Germinal center (tissue), 1 donor: ENCODE data around the gene ATP11A.

Experiments
- DNase-seq: peaks from one replicate; pipeline ENCODE4 v3.0.0; 2012; ENCODE audit warnings: mixed read lengths, low spot score

The ATP11A gene

DNA sequence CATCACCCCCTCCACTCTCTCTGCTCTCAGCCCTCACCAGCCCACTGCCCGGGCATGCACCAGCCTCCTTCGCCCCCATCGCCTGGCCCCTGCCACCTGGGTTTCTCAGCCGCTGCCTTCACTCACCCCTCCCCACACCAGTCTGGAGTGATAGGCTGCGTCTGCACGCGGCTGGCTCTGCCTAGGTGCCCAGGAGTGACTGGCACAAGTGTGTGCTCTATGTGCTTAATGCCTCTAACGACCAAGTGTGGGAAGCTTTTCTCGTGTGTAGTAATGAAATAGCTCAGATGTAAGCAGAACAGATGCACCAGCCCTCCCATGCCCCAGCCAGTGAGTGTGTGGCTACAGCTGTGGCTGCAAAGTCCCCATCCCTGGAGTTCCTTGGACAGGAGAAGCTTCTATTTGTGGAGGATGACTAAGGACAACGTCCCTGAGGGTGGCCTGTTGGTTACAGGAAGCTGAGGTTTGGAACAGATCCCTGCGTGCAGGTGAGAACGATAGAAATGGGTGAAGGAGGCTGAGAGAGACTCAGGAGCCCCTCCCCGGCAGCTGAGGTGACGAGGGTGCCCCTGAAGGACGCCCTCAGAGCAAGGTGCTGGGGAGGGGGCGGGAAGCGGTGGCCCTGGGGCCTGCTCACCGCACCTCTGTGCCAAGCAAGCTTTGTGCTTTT lies 35.6 kb downstream of the ATP11A start:
- no peak for DNase-seq

DNA sequence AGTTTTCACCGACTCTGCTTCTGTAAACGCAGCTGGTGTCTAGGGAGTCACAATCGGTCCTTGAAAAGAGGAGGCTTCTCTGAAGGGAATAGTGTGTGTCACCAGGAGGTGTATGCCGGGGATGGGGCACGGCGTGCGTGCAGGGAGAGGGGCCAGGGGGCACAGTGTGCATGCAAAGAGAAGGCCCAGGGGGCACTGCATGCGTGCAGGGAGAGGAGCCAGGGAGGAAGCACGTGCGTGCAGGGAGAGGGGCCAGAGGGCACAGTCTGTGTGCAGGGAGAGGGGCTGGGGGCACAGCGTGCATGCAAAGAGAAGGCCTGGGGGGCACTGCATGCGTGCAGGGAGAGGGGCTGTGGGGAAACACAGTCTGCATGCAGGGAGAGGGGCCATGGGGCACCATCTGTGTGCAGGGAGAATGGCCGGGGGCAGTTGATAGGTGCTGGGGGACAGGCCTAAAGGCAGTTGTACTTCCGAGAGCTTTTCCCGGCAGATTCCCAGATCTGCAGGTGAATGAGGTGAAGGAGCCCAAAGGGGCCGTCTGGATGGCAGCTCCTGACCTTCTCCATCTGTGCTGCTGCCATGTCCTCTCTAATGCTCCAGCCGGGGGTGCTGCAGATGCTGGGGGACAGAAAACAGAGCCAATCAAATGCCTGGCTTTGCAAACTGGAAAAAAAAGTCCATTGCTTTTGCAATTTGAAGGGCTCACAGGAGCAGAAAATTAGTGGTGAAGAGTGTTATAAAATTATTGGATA lies 36.4 kb downstream of the ATP11A start:
- DNase-seq: no peak

GRCh38 chr13:112727581-112727980 lies 37.7 kb downstream of the ATP11A start:
- no peak for DNase-seq

- no peak for DNase-seq
Measured at GRCh38 chr13:112728375-112729126, 38.7 kb downstream of the ATP11A start.

DNA sequence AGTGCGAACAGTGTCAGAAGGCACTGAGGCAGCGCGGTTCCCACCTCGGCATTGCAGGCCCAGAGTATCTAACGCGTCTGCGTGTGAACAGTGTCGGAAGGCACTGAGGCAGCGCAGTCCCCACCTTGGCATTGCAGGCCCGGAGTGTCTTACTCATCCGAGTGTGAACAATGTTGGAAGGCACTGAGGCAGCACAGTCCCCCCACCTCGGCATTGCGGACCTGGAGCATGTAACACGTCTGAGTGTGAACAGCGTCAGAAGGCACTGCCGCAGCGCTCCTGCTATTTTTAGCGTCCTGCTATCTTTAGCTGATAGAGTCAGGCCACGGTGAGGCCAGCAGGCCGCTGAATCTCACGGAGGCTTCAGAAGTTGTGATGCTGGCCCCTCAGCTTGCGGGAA lies 39.6 kb downstream of the ATP11A start:
- DNase-seq: no peak

GRCh38 chr13:112730157-112730671 lies 40.4 kb downstream of the ATP11A start:
- no peak for DNase-seq

DNA sequence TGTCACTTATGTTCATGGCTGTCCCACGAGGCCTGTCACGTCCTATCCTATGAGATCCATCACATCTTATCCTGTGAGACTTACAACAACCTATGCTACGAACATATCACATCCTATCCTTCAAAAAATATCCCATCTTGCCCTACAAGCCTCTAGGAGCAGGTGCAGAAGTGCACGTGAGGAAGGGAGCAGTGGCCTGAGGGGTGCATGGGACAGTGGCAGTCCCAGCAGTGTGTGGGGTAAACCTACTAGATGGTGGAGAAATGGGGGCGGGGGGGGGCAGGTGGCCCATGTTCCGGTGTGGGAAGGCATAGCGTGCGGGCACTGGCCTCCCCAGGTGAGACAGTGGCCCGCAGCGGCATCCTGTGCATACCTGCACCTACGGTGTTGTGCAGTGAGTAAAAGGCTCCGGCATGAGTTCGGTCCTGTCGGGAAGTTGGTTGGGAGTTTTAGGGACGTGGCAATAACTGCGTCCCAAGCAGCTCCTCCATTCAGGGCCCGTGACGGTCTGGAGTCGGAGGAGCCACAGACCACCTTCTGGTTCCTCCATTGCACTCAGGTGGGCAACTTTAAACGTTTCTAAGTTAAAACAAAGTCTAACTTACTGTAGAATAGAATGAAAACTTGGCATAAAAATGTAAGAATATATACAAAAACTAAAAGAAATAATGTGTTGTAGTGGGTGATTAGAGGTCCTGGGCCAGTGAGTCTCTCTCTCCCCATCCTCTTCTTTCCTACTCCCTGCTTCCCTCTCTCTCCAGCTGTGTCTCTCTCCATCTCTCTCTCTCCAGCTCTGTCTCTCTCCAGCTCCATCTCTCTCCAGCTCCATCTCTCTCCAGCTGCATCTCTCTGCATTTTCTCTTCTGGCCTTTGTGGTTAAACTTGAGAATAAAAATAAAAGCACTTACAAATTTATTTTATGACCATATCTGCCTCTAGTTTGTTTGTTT lies 42.1 kb downstream of the ATP11A start:
- no peak for DNase-seq

DNA sequence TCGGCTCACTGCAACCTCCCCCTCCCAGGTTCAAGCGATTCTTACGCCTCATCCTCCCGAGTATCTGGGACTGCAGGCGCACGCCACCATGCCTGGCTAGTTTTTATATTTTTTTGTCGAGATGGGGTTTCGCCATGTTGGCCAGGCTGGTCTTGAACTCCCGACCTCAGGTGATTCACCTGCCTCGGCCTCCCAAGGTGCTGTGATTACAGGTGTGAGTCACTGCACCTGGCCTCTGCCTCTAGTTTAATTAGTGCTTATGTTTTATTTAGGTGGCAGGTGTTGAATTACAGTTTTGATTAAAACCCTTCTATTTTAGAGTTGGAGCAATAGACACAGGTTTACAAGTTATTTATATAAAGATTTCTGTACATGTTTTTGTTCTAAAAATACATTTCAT lies 42.8 kb downstream of the ATP11A start:
- DNase-seq: no peak

GRCh38 chr13:112733112-112733511 lies 43.3 kb downstream of the ATP11A start:
- DNase-seq: no peak

DNA sequence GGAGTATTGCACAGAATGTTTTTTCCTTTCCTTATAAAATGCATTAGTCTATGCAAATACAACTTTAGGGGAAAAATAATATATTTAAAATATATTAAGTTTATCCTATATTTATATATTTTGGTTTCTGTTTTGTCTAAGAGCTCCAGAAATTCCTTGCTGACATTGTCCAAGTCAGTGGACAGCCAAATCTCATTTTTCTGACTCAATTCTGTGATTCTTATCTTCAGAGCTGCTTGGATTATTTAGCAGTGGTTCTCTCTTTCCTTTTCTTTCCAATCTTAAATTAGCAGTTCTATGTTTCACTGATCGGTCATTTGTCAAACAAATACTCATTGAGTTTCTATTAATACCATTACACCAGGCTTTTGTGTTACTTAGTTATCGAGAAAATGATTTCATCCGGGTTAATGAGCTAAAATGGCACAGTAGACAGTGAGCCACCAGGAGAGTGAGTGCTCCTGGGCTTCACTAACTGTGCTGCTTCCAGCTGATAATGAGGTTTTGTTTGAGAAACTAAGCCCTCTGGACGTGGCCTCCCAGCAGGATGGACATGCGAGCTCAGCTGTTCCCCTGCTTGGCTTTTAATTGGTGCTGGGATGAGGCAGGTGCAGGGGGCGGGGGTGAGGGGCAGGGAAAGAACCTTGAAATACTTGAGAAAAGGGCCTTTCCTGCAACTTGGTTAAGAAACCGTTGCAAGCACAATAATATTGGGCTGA lies 44.0 kb downstream of the ATP11A start:
- DNase-seq: no peak

DNA sequence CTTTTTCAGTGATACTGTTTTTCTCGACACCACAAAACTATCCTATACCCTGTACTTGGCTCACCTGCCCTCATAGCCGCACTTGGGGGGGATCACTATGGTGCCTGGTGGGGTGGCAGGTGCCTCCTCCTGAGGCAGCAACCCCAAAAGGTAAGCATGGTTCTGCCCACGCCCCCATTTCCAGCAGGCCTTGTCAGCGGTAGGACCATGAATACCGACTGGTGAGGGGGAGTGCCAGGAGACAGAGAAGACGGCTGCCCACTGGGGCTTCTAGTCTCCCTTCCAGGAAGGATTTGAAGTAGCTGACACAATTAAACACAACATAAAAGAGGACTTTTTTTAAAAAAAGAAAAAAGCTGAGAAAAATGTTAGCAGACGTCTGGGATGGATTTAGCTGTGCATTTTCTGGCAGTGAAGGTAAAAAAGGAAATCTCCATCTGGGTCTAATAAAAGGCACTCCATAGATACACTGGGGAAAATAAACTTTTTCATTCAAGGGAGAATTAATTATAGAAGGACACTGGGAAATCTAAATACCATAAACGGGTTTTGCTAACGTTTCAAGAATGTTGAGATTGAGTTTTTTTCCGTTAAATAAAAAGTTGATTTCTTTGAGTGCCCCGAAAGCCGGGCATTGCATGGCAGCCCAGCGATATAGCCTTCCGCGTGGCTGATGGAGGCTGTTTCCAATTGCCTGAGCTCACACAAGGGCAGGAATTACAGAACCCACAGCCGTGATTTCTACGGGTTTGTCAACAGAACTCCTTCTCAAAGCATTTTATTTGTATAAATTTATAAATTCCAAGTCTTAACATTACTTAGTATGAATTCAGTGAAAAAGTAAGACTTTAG lies 45.1 kb downstream of the ATP11A start:
- no peak for DNase-seq

DNA sequence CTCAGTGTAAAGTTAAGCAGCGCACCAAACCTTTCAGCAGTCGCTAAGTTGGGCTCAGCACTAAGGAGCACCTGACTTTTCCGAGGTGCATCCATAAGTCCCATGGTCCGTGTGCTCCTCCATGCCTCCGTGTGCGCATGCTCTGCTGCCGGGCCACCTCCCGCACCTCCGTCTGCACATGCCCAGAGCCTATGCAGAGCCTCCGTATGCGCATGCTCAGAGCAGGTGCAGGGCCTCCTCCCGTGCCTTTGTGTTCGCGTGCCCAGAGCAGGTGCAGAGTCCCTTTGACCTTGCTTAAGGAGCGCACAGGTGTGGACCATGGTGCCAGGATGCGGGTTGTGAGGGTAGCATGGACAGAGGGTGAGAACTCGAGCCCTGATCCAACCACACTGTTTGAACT lies 46.0 kb downstream of the ATP11A start:
- DNase-seq: no peak

DNA sequence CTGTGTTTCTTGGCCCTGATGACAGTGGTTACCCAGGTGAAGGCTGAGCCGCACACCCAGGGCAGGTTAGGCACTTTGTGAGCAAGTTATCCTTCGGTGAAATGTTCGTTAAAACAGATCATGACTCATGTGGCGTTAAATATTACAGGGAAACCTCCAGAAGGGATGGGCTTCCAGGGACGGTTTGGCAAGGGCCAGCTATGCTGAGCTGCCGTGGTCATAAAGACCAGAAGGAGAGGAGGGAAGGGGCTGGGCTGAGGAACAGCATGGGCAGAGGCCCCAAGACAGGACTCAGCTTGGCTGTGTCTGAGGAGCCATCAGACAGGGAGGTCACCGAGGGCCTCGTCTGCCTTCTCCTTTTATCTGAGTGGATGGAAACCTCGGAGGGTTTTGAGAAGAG lies 47.5 kb downstream of the ATP11A start:
- no peak for DNase-seq

DNA sequence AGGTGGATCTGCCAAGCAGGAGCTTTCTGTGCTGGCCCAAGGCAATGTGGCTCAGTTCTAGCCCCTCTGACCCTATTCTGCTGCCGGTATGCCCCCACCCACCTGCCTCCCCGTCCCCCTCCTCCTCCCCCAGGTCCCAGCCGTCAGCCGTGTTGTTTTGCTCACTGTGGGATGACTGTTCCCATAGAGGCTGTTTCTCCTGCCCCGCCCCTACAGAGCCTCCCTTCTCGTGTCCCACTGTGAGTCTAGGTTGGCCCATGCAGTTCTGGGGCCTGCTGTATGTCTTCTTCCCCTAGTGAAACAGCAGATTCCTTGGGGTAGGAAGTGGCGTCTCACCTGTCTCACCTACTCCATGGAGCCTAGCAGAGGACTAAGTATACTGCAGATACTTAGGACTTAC lies 48.8 kb downstream of the ATP11A start:
- no peak for DNase-seq

DNA sequence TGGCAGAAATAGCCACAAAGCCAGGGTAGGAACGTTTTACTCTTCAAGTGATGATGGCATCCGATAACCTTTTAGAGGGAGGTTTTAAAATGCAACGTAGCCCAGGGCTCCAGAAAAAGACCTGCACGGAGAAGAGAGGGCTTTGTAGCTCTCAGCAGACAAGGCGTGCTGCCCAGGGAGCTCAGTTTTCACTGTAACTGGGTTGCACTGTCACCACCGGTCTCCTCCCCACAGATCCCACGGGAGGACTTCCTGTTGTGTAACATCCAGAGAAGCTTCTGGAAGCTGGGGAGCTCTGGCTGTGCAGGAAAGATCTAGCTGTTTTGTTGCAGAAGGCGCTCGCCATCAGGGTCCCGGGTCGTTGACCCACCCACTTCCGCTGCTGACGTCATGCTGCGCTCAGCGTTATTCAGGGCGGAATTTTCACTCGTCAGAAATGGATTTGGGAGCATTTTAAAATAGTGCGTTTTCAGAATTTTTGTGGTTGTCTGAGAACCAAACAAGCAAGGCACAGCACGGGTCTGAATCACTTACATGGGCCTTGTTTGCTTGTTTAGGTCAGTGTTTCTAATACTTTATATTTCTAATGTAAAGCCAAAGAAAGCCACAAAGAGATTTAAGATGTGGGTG lies 50.8 kb downstream of the ATP11A start:
- DNase-seq: no peak

DNA sequence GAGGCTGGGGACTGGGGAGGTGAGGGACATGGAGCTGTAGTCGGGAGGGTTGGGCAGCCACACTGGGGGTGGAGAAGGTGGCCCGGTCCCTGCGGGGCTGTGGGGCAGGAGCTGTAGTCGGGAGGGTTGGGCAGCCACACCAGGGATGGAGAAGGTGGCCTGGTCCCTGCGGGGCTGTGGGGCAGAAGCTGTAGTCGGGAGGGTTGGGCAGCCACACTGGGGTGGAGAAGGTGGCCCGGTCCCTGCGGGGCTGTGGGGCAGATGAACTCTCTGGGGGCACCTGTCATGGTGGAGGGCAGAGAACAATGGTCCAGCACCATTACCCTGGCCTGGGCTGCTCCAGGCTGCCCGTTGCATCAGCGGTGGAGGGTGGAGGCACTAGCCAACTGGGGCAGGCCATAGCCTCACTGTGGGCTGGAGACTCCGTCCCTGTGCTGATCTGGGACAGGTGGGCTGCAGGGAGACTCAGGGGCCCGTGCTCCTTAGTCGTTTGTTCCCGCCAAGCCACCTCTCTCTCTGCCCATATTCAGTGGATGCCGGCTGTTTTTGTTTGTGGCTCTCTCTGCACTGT lies 51.4 kb downstream of the ATP11A start:
- no peak for DNase-seq

- DNase-seq: no peak
Measured at GRCh38 chr13:112741835-112742570, 52.2 kb downstream of the ATP11A start.

DNA sequence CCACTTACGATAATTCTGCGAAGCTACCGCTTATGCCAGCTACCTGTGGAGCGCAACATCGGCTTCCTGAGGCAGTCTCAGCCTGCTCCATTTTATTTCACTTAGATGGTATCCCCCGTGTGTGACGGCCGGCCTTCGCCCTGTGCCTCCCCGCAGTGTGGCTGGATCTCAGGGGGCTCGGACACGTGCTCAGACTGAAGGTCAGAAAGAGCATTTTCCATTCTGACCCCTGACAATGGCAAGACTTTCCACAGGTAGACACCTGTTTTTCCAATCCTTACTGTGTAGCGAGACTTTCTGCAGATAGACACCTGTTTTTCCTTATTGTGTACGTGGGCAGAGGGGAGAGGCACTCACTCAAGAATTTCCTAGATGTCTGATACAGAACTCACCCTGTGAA lies 52.7 kb downstream of the ATP11A start:
- DNase-seq: no peak
